Kasumi-1 (cell line): Measurements from ENCODE around the gene ZSCAN32.

Experiments
- DNase-seq, 2 experiments: peaks; one replicate each; lab custom pipeline; 2025; lab: John Stamatoyannopoulos, UW

Gene ZSCAN32

GRCh38 chr16:3400779-3401688 is at the start of gene ZSCAN32, which contains the start of gene ZNF174:
TSS of gene ZSCAN32 (minus strand) at chr16:3401004. CDS start at chr16:3397557, 3,447 bp downstream.
TSS of gene ZNF174 (plus strand) at chr16:3401215. CDS start at chr16:3402005, 790 bp downstream.
- DNase-seq: peak; percentile 83 to 92

- no peak for DNase-seq
Measured at GRCh38 chr16:3444032-3444388, 43.2 kb upstream of the ZSCAN32 start.

GRCh38 chr16:3443108-3444031 is 42.6 kb upstream of the ZSCAN32 start, which contains the start of the genes NAA60 and ZNF597:
TSS of gene NAA60 (plus strand) at chr16:3443680. CDS start at chr16:3476228, 32,548 bp downstream.
TSS of gene ZNF597 (minus strand) at chr16:3443504. CDS start at chr16:3443153, 351 bp downstream.
- no peak for DNase-seq

GRCh38 chr16:3439637-3440036 is 38.8 kb upstream of the ZSCAN32 start:
- no peak for DNase-seq

DNA sequence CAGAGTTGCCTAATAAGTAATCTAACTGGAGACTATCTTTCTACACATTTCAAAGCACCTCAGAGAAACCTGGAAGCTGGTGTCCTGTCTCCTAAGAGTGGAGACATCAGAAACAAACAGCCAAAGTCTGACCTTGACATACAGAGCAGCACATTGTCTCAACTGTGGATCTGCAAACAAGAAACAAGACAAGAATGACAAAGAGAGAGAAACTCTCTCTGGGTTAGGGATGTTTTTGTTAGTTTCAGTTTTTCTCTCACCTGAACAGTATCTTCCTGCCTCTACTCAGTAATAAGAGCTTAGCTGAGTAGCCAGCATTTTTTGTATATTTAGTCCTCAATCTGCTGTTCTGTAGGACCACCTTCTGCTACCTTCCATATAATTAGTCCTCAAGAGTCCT is 33.6 kb upstream of the ZSCAN32 start:
- no peak for DNase-seq

DNA sequence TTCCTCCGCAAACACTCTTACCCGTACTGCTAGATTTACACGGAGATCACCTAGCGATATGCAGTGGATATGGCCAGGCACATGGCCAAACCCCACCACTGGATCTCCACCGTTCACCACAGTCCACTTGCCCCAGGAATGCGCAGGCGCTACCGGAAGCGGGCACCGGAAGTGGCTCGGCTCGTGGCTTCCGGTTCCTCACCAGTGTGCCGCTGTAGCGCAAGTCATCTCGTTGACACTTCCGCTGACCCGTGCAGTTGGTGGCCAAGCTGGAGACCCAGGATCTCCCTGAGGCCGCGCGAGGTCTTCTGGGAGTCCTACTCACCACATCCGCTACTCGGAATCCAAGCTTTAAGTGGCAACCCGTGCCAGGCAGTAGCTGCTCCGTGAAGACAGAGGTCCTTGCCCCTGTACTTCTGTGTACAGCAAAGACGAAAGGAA is 31.0 kb upstream of the ZSCAN32 start:
- DNase-seq: peak; percentile 87 to 88

DNA sequence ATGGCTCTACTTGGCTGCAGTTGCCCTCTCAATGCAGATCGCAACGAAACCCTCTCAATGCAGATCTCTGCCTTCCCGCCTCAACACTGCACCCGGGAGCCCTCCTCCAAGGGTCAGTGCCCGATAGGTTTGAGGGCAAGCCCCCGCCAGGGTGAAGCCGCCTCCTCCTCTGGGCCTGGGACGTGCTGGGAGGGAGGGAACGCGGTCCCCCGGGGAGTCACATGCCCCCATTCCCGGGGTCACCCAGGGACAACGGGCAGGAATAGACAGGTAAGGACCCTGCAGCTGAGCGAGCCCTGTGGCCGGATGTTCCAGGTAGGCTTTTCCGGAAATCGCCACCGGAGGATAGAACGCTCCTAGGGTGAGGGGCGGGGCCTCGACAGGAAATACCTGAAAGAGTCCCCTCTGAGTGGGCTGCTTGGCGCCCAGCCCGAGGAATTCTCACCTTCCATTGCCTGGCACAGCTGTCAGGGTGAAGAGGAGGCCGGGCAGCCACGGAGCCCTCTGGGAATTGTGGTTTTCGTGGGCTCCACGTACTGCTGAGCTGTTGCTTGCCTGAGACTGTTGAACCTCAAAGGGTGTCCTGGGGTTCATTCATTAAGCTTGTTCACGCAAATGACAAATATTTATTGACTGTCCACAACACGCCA is 13.1 kb upstream of the ZSCAN32 start:
- DNase-seq: no peak

DNA sequence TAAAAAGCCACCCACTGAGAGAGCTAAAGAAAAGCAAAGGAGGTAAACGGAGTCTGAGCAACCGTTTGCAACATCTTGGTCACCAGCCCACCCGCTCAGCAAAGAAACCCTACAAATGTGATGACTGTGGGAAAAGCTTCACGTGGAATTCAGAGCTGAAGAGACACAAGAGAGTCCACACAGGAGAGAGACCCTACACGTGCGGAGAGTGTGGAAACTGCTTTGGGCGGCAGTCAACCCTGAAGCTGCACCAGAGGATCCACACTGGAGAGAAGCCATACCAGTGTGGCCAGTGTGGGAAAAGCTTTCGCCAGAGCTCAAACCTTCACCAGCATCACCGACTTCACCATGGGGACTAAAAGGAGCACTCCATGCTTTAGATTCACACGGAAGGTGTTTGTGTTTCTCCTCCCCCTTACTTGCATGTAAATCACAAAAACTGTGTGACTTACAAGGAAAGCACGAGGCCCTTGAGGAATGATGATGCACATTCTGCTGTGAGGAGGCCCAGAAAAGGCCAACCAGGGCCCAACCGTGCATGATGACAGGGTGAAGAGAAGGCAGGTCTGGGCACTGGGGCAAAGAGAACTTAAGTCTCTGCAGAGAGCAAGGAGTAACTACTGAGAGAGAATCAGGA is 7.9 kb upstream of the ZSCAN32 start:
- DNase-seq: no peak

GRCh38 chr16:3401719-3402397 is 1.1 kb upstream of the ZSCAN32 start:
- peak; percentile 37 to 47 for DNase-seq

DNA sequence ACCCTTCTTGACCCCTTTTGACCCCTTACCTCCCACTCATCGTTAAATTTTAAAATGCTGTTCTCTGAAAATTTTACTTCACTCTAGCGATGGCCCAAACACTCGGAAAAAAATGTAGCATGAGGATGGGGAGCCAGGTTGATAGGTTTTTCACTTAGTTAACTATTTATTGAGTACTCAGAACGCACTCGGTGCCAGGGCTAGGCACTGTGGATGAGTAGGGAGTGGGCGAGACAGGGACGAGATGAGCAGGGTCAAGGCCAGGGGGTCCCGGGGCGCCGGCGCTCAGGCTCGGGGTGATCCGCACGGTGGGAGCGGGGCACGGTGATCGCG is 392 bp downstream of the ZSCAN32 start:
- DNase-seq: peak in 1 of 2 experiments; percentile 11

DNA sequence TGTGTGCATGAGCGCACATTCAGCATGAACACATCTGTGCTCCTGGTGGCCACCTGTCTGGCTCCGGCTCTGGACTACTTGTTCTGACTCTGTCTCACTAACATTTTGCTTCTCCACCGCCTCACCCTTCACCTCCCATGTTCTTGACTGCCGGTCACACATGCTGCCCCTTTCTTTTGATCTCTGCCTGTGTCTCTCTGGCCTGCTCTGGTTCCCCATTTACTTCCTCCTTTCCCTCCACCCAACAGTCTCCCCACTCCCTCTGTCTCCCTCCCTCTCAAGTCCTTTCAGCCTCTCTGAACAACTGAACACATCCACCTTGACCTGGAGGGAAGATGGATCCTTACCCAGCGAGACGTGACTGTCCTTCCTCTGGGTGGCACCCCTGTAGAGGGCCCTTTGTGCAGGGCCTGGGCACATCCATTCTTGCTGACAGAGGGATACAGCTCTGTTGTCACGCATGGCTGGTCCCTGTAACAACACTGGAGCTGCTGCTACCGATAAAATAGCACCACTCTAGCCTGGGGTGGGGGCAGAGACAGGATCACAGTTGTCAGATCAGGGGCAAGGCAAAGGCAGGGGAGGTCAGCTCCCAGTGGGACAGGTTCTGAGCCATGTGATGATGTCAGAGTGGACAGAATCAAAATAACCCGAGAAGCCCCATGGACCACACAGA is 11.0 kb downstream of the ZSCAN32 start:
- DNase-seq: peak; percentile 2 to 22

GRCh38 chr16:3388325-3388724 is 12.5 kb downstream of the ZSCAN32 start:
- DNase-seq: no peak

DNA sequence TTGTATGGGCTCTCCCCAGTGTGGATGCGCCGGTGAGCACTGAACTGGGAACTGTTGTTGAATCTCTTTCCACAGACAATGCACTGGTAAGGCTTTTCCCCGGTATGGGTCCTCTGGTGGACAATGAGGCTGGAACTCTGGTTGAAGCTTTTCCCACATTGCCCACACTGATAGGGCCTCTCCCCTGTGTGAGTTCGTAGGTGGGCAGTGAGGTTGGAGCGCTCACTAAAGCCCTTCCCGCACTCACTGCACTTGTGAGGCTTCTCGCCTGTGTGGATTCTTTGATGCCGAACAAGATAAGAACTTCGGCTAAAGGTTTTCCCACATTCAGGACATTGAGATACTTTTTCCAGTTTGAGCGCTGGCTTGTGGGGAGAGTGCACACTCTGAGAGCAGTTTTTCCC is 17.8 kb downstream of the ZSCAN32 start:
- no peak for DNase-seq

GRCh38 chr16:3377917-3378316 is 22.9 kb downstream of the ZSCAN32 start:
- no peak for DNase-seq

DNA sequence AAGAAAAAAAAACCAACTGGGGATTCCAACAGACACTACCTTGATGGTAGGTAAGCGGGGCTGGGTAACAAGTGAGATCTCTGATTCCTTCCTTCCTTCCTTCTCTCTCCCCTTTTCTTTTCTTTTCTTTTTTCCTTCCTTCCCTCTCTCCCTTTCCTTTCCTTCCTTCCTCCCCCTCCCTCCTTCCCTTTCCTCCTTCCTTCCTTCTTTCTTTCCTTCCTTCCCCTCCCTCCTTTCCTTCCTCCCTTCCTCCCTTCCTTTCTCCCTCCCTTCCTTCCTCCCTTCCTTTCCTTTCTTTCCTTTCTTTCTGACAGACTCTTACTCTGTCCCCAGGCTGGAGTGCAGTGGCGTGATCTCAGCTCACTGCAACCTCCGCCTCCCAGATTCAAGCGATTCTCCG is 25.1 kb downstream of the ZSCAN32 start:
- no peak for DNase-seq

- DNase-seq: no peak
Measured at GRCh38 chr16:3369073-3369472, 31.7 kb downstream of the ZSCAN32 start.

GRCh38 chr16:3364774-3365427 is 35.9 kb downstream of the ZSCAN32 start:
- DNase-seq: no peak

DNA sequence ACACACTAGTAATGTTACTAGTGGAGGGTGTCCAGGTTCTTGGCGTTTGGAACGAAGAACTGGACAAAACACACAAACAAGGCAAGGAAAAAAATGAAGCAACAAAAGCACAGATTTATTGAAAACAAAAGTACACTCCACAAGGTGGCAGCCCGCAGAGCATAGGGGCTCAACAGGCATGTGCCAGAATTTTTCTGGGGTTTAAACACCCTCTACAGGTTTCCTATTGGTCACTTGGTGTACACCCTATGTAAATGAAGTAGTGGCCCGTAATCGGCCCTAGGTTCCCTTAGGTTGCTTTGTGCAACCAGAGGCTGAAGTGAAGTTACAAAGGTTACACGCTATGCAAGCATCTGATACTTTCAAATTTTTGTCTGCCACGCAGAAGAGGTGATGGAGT is 37.0 kb downstream of the ZSCAN32 start:
- peak in 1 of 2 experiments; percentile 8 for DNase-seq

DNA sequence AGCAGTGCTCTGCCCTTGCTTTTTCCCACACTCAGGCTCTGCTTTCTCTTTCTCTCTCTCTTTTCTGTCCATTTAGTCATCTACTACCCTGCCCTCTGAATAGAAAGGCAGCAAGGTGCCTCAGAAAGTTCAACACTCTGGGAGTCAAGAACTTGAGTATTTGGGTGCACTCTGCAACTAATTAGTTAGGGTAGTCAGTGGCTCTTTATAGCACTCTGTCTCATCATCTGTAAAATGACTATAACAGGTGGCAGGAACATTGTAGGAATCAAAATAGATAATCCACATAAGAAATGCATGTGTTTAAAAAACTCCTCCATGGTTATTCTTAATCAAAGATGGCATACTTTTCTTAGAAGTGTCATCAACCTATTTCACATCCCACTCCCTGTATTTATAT is 37.9 kb downstream of the ZSCAN32 start:
- no peak for DNase-seq

GRCh38 chr16:3358871-3359270 is 41.9 kb downstream of the ZSCAN32 start:
- DNase-seq: no peak
